ENCODE results near the gene COL18A1.

Gene COL18A1

GRCh38 chr21:45428534-45428933 lies 23.6 kb downstream of the COL18A1 start:
- Histone ChIP-seq H3K27me3 (replicated peaks; ENCODE audit: control insufficient read depth, insufficient read depth, low read length, poor library complexity, severe bottlenecking) (no peaks in the 10 kb centered on the region), H3K4me1 (ENCODE audit: control insufficient read depth, insufficient read depth, low read length, poor library complexity, severe bottlenecking) (no peaks in the 10 kb centered on the region), H3K36me3 (ENCODE audit: control insufficient read depth, insufficient read depth, low read length) (no peaks in the 10 kb centered on the region), H3K4me3 (ENCODE audit: insufficient read depth, low read depth, low read length, poor library complexity, severe bottlenecking) (no peak overlapping the region), H3K27ac (ENCODE audit: insufficient read depth, low read length, poor library complexity, severe bottlenecking) (no peak overlapping the region), H3K9me3 (ENCODE audit: control insufficient read depth, low read length) (no peaks in the 10 kb centered on the region)
- DNase-seq, result no peak

GRCh38 chr21:45429221-45430175 lies 24.5 kb downstream of the COL18A1 start:
- no peaks in the 10 kb centered on the region for H3K9me3 ChIP-seq (ENCODE audit: control insufficient read depth, low read length)
- no peaks in the 10 kb centered on the region for H3K27me3 ChIP-seq (replicated peaks; ENCODE audit: control insufficient read depth, insufficient read depth, low read length, poor library complexity, severe bottlenecking)
- no peak for DNase-seq
- H3K4me3 ChIP-seq (ENCODE audit: insufficient read depth, low read depth, low read length, poor library complexity, severe bottlenecking), result no peak overlapping the region
- H3K27ac ChIP-seq (ENCODE audit: insufficient read depth, low read length, poor library complexity, severe bottlenecking), result no peak overlapping the region
- H3K4me1 ChIP-seq (ENCODE audit: control insufficient read depth, insufficient read depth, low read length, poor library complexity, severe bottlenecking), result no peaks in the 10 kb centered on the region
- H3K36me3 ChIP-seq (ENCODE audit: control insufficient read depth, insufficient read depth, low read length), result no peaks in the 10 kb centered on the region

- H3K4me3 ChIP-seq (ENCODE audit: insufficient read depth, low read depth, low read length, poor library complexity, severe bottlenecking), result no peak overlapping the region
- no peaks in the 10 kb centered on the region for H3K4me1 ChIP-seq (ENCODE audit: control insufficient read depth, insufficient read depth, low read length, poor library complexity, severe bottlenecking)
- H3K9me3 ChIP-seq (ENCODE audit: control insufficient read depth, low read length), result no peaks in the 10 kb centered on the region
- no peak overlapping the region for H3K27ac ChIP-seq (ENCODE audit: insufficient read depth, low read length, poor library complexity, severe bottlenecking)
- no peak for DNase-seq
- no peaks in the 10 kb centered on the region for H3K36me3 ChIP-seq (ENCODE audit: control insufficient read depth, insufficient read depth, low read length)
- no peaks in the 10 kb centered on the region for H3K27me3 ChIP-seq (replicated peaks; ENCODE audit: control insufficient read depth, insufficient read depth, low read length, poor library complexity, severe bottlenecking)
Observed at GRCh38 chr21:45430521-45431501, 25.8 kb downstream of the COL18A1 start.

- Histone ChIP-seq H3K4me1 (ENCODE audit: control insufficient read depth, insufficient read depth, low read length, poor library complexity, severe bottlenecking) (no peaks in the 10 kb centered on the region), H3K9me3 (ENCODE audit: control insufficient read depth, low read length) (no peaks in the 10 kb centered on the region), H3K27me3 (replicated peaks; ENCODE audit: control insufficient read depth, insufficient read depth, low read length, poor library complexity, severe bottlenecking) (no peaks in the 10 kb centered on the region), H3K4me3 (ENCODE audit: insufficient read depth, low read depth, low read length, poor library complexity, severe bottlenecking) (no peak overlapping the region), H3K36me3 (ENCODE audit: control insufficient read depth, insufficient read depth, low read length) (no peaks in the 10 kb centered on the region), H3K27ac (ENCODE audit: insufficient read depth, low read length, poor library complexity, severe bottlenecking) (no peak overlapping the region)
- no peak for DNase-seq
Observed at GRCh38 chr21:45431781-45432572, 27.0 kb downstream of the COL18A1 start.

- Histone ChIP-seq H3K27me3 (replicated peaks; ENCODE audit: control insufficient read depth, insufficient read depth, low read length, poor library complexity, severe bottlenecking) (no peaks in the 10 kb centered on the region), H3K4me1 (ENCODE audit: control insufficient read depth, insufficient read depth, low read length, poor library complexity, severe bottlenecking) (no peaks in the 10 kb centered on the region), H3K36me3 (ENCODE audit: control insufficient read depth, insufficient read depth, low read length) (no peaks in the 10 kb centered on the region), H3K4me3 (ENCODE audit: insufficient read depth, low read depth, low read length, poor library complexity, severe bottlenecking) (no peak overlapping the region), H3K9me3 (ENCODE audit: control insufficient read depth, low read length) (no peaks in the 10 kb centered on the region), H3K27ac (ENCODE audit: insufficient read depth, low read length, poor library complexity, severe bottlenecking) (no peak overlapping the region)
- no peak for DNase-seq
Observed at GRCh38 chr21:45432575-45433255, 27.8 kb downstream of the COL18A1 start.

GRCh38 chr21:45433301-45433700 lies 28.3 kb downstream of the COL18A1 start:
- Histone ChIP-seq H3K36me3 (ENCODE audit: control insufficient read depth, insufficient read depth, low read length) (no peaks in the 10 kb centered on the region), H3K4me3 (ENCODE audit: insufficient read depth, low read depth, low read length, poor library complexity, severe bottlenecking) (no peak overlapping the region), H3K4me1 (ENCODE audit: control insufficient read depth, insufficient read depth, low read length, poor library complexity, severe bottlenecking) (no peaks in the 10 kb centered on the region), H3K9me3 (ENCODE audit: control insufficient read depth, low read length) (no peaks in the 10 kb centered on the region), H3K27ac (ENCODE audit: insufficient read depth, low read length, poor library complexity, severe bottlenecking) (no peak overlapping the region), H3K27me3 (replicated peaks; ENCODE audit: control insufficient read depth, insufficient read depth, low read length, poor library complexity, severe bottlenecking) (peaks cover under 1% of the 10 kb centered on the region)
- no peak for DNase-seq

GRCh38 chr21:45433911-45434644 lies 29.1 kb downstream of the COL18A1 start:
- peaks cover 3% of the 10 kb centered on the region for H3K4me1 ChIP-seq (ENCODE audit: control insufficient read depth, insufficient read depth, low read length, poor library complexity, severe bottlenecking)
- peaks cover 5% of the 10 kb centered on the region for H3K27me3 ChIP-seq (replicated peaks; ENCODE audit: control insufficient read depth, insufficient read depth, low read length, poor library complexity, severe bottlenecking)
- H3K27ac ChIP-seq (ENCODE audit: insufficient read depth, low read length, poor library complexity, severe bottlenecking), result no peak overlapping the region
- no peak for DNase-seq
- no peaks in the 10 kb centered on the region for H3K36me3 ChIP-seq (ENCODE audit: control insufficient read depth, insufficient read depth, low read length)
- H3K4me3 ChIP-seq (ENCODE audit: insufficient read depth, low read depth, low read length, poor library complexity, severe bottlenecking), result no peak overlapping the region
- no peaks in the 10 kb centered on the region for H3K9me3 ChIP-seq (ENCODE audit: control insufficient read depth, low read length)

GRCh38 chr21:45434645-45435217 lies 29.8 kb downstream of the COL18A1 start:
- no peaks in the 10 kb centered on the region for H3K9me3 ChIP-seq (ENCODE audit: control insufficient read depth, low read length)
- H3K27ac ChIP-seq (ENCODE audit: insufficient read depth, low read length, poor library complexity, severe bottlenecking), result no peak overlapping the region
- DNase-seq, result no peak
- H3K4me3 ChIP-seq (ENCODE audit: insufficient read depth, low read depth, low read length, poor library complexity, severe bottlenecking), result no peak overlapping the region
- no peaks in the 10 kb centered on the region for H3K36me3 ChIP-seq (ENCODE audit: control insufficient read depth, insufficient read depth, low read length)
- peaks cover 5% of the 10 kb centered on the region for H3K4me1 ChIP-seq (ENCODE audit: control insufficient read depth, insufficient read depth, low read length, poor library complexity, severe bottlenecking)
- H3K27me3 ChIP-seq (replicated peaks; ENCODE audit: control insufficient read depth, insufficient read depth, low read length, poor library complexity, severe bottlenecking), result peaks cover 5% of the 10 kb centered on the region

Measured in effector memory CD4-positive, alpha-beta T cell (primary cell).